Measurements from ENCODE around the gene HECTD2.

The HECTD2 gene

DNA sequence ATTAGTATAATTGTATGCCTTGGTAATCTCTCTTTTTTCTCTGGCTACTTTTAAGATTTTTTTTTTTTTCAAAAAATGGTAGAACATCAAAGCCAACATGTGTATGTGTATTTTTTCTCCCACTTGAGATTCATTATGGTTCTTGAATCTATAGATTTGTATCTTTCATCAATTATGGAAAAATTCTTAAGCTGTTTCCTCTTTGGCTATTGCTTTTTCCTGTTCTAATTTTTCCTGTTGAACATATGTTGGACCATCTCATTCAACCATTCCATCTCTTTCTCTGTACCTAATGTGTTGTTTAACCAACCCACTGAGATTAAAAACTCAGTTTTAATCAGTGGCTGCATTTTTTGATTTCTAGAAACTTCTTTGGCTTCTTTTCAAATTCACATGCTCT, 107.2 kb downstream of the HECTD2 start:
- DNase-seq (ENCODE audit: low spot score), result no peak
- peaks cover 1% of the 10 kb centered on the region for H3K4me1 ChIP-seq (ENCODE audit: insufficient read depth, poor library complexity, severe bottlenecking)
- H3K4me3 ChIP-seq (ENCODE audit: severe bottlenecking), result no peak overlapping the region
- H3K9me3 ChIP-seq (ENCODE audit: severe bottlenecking), result no peaks in the 10 kb centered on the region
- no peaks in the 10 kb centered on the region for H3K36me3 ChIP-seq (ENCODE audit: low read depth)
- TF ChIP-seq, protein P1, sequence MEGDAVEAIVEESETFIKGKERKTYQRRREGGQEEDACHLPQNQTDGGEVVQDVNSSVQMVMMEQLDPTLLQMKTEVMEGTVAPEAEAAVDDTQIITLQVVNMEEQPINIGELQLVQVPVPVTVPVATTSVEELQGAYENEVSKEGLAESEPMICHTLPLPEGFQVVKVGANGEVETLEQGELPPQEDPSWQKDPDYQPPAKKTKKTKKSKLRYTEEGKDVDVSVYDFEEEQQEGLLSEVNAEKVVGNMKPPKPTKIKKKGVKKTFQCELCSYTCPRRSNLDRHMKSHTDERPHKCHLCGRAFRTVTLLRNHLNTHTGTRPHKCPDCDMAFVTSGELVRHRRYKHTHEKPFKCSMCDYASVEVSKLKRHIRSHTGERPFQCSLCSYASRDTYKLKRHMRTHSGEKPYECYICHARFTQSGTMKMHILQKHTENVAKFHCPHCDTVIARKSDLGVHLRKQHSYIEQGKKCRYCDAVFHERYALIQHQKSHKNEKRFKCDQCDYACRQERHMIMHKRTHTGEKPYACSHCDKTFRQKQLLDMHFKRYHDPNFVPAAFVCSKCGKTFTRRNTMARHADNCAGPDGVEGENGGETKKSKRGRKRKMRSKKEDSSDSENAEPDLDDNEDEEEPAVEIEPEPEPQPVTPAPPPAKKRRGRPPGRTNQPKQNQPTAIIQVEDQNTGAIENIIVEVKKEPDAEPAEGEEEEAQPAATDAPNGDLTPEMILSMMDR (IDR thresholded peaks at IDR 0.05; ENCODE audit: poor library complexity, severe bottlenecking), result no peak
- no peaks in the 10 kb centered on the region for H3K27me3 ChIP-seq (ENCODE audit: insufficient read depth, poor library complexity, severe bottlenecking)
- no peak overlapping the region for H3K27ac ChIP-seq (ENCODE audit: poor library complexity, severe bottlenecking)
- no peak for ATAC-seq (ENCODE audit: low read depth)

DNA sequence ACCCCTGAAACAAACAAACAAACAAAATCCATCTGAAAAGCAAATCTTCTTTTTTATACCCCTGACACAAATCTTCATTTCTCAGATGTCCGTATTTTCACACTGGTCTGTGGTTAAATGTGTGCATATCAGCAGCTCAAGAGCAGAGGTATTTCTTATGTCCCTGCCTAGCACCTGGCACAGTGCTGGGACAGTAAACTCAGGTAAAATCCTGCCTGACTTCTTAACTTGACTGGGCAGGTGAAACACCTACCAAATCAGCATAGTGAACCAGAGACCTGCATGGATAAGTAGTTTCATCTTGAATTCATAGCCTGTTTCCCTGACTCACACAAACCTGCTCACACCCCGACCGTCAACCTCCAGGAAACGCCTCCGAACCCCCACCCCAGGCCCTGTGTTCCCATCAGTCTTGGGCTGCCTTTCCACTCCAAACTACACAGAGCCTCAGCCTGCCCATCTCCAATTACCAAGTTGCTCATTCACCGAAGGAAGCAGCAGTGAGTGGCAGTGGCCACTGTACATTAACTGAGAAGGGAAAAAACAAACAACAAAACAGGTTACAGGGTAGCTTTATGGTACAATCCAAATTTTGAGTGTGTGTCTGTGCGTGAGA, 109.9 kb downstream of the HECTD2 start:
- TF ChIP-seq, protein P1 (IDR thresholded peaks at IDR 0.05; ENCODE audit: poor library complexity, severe bottlenecking), result no peak
- Histone ChIP-seq H3K27me3 (ENCODE audit: insufficient read depth, poor library complexity, severe bottlenecking) (no peaks in the 10 kb centered on the region), H3K4me1 (ENCODE audit: insufficient read depth, poor library complexity, severe bottlenecking) (no peaks in the 10 kb centered on the region)

DNA sequence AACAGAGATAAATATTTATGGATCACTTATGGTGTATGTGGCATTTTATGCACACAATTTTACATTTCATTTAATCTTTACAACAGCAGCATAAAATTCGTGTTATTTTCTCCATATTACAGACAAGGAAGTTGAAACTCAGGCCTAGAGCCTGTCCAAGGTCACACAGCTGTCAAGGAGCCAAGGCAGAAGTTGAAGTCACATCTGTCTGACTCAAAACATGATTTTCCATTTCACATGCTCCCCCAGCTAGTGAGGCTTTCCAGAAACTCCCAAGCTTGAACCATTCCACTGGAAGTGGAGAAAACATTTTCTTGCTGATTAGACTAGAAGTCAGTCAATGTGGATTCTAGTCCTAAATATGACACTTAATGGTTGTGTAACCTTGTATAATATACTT, 110.5 kb downstream of the HECTD2 start:
- ATAC-seq (ENCODE audit: low read depth) (no peak), DNase-seq (ENCODE audit: low spot score) (no peak)
- H3K4me1 ChIP-seq (ENCODE audit: insufficient read depth, poor library complexity, severe bottlenecking), result no peaks in the 10 kb centered on the region
- H3K27me3 ChIP-seq (ENCODE audit: insufficient read depth, poor library complexity, severe bottlenecking), result no peaks in the 10 kb centered on the region
- no peak overlapping the region for H3K27ac ChIP-seq (ENCODE audit: poor library complexity, severe bottlenecking)
- no peaks in the 10 kb centered on the region for H3K9me3 ChIP-seq (ENCODE audit: severe bottlenecking)
- TF ChIP-seq, protein P1 (IDR thresholded peaks at IDR 0.05; ENCODE audit: poor library complexity, severe bottlenecking), result no peak
- H3K4me3 ChIP-seq (ENCODE audit: severe bottlenecking), result no peak overlapping the region
- H3K36me3 ChIP-seq (ENCODE audit: low read depth), result no peaks in the 10 kb centered on the region

More for the DNA sequence above, 109.9 kb downstream of the HECTD2 start:
- DNase-seq (ENCODE audit: low spot score) (no peak), ATAC-seq (ENCODE audit: low read depth) (no peak)
- no peak overlapping the region for H3K27ac ChIP-seq (ENCODE audit: poor library complexity, severe bottlenecking)
- no peaks in the 10 kb centered on the region for H3K36me3 ChIP-seq (ENCODE audit: low read depth)
- H3K9me3 ChIP-seq (ENCODE audit: severe bottlenecking), result no peaks in the 10 kb centered on the region
- H3K4me3 ChIP-seq (ENCODE audit: severe bottlenecking), result no peak overlapping the region

DNA sequence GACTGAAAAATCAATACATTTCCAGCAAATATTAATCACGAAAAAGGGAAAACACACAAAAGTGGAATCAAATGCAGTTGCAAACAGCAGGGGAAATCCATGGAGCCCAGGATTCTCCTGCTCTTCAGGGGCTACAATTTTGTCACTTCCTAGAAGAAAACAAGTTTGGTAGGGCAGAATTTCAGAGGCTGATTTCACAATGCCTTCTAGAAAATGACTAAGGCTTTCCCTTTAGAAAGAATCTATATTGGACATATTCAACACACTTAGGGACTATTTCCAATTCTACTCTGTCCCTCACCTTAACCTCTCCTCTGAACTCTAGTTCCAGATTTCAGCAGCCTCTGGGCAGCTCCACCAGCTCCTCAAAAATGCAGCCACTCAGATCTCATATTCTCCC, 111.3 kb downstream of the HECTD2 start:
- no peak overlapping the region for H3K27ac ChIP-seq (ENCODE audit: poor library complexity, severe bottlenecking)
- no peaks in the 10 kb centered on the region for H3K36me3 ChIP-seq (ENCODE audit: low read depth)
- no peaks in the 10 kb centered on the region for H3K4me1 ChIP-seq (ENCODE audit: insufficient read depth, poor library complexity, severe bottlenecking)
- DNase-seq (ENCODE audit: low spot score) (no peak), ATAC-seq (ENCODE audit: low read depth) (no peak)
- H3K27me3 ChIP-seq (ENCODE audit: insufficient read depth, poor library complexity, severe bottlenecking), result no peaks in the 10 kb centered on the region
- TF ChIP-seq, protein P1 (IDR thresholded peaks at IDR 0.05; ENCODE audit: poor library complexity, severe bottlenecking), result no peak
- H3K9me3 ChIP-seq (ENCODE audit: severe bottlenecking), result no peaks in the 10 kb centered on the region
- no peak overlapping the region for H3K4me3 ChIP-seq (ENCODE audit: severe bottlenecking)

DNA sequence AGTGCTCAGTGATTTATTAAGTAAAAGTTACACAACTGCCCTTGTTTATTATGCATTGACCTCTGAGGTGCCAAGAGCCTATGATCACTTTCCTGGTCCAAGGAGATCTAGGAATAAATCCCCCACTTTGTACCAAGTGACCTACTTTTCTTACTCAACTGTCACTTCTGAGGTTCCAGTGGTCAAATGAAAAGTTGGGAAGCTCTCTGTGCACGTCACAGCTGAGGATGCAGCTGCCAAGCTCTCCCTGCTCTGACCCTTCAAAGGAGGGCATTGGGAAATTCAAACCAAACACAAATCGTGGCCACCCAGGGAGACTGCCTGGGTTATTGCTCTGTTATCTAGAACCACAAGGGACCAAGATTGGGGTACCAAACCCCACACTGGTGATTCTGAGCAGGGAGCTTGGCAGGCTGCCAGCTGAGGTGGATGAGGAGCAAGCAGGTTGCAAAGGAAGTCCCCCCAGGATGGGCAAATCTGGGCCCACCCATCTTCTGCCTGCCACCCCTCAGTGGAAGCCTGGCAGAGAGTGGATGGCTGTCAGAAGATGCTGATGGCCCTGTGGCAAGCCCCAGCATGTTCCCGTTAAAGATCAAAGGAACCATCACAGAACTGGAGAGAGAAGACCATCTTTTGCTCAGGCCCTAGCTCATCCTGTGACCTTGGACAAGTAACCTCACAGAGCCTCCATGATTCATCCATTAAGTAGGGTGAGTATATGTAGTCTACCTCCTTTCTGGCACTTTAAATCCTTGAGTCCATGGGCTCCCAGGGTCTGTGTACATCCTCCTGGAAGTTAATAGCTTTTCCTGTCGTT, 116.0 kb downstream of the HECTD2 start:
- Histone ChIP-seq H3K9me3 (ENCODE audit: severe bottlenecking) (no peaks in the 10 kb centered on the region), H3K4me1 (ENCODE audit: insufficient read depth, poor library complexity, severe bottlenecking) (no peaks in the 10 kb centered on the region), H3K4me3 (ENCODE audit: severe bottlenecking) (no peak overlapping the region), H3K36me3 (ENCODE audit: low read depth) (no peaks in the 10 kb centered on the region), H3K27ac (ENCODE audit: poor library complexity, severe bottlenecking) (no peak overlapping the region), H3K27me3 (ENCODE audit: insufficient read depth, poor library complexity, severe bottlenecking) (no peaks in the 10 kb centered on the region)
- DNase-seq (ENCODE audit: low spot score) (no peak), ATAC-seq (ENCODE audit: low read depth) (no peak)
- TF ChIP-seq, protein P1 (IDR thresholded peaks at IDR 0.05; ENCODE audit: poor library complexity, severe bottlenecking), result no peak
